Right atrium auricular region (tissue), 2 donors: ENCODE data around the gene ZNF497. TPM values are rescaled to one million over a fixed set of nuclear protein-coding genes. Genes with fewer than 3 reads are reported as not detected.

Source experiments
- DNase-seq: peaks from one replicate; pipeline ENCODE4 v3.0.0-alpha.2; 2019; ENCODE audit warnings: low spot score
- H3K27ac ChIP-seq, 2 donors: fragments of 200-600 bp; sonication (generic); 1 replicate in 1 of 2; 2 replicates in 1 of 2; pipeline ENCODE4 v1.5.1; 2016 to 2019
- H3K27me3 ChIP-seq, 2 donors: fragments of 200-600 bp; sonication (generic); one replicate each; pipeline versions ENCODE4 v1.5.1 to v1.6.0; 2017 to 2019
- H3K36me3 ChIP-seq: fragments of 200-600 bp; sonication (generic); one replicate; pipeline ENCODE4 v1.5.1; 2016
- H3K4me1 ChIP-seq, 2 donors: fragments of 200-600 bp; sonication (generic); one replicate each; pipeline versions ENCODE4 v1.5.1 to v1.6.0; 2017 to 2019
- H3K4me3 ChIP-seq, 2 donors: fragments of 200-600 bp; sonication (generic); 1 replicate in 1 of 2; 2 replicates in 1 of 2; pipeline ENCODE4 v1.5.1; 2017 to 2019; ENCODE audit warnings: mild to moderate bottlenecking in 1 of 2, moderate library complexity in 1 of 2
- H3K9me3 ChIP-seq, 2 donors: fragments of 200-600 bp; sonication (generic); one replicate each; pipeline ENCODE4 v1.5.1; 2019
- CTCF ChIP-seq, 2 donors: fragments of 200-600 bp; sonication (generic); IDR thresholded peaks; one replicate each; pipeline ENCODE4 v1.5.1; 2019; ENCODE audit warnings: antibody characterized with exemption in 2 of 2
- total RNA-seq, 2 donors: library from RNA; depleted of rRNA; stranded (reverse); fragments of >200 nt; gene quantifications; one replicate each; pipeline ENCODE4 v1.1.0, GENCODE V29; 2016

The ZNF497 gene
- total RNA-seq, 2 donors from 2014 or later: 0.39 to 0.56 TPM

GRCh38 chr19:58388175-58388526 is 25.6 kb upstream of the ZNF497 start:
- Histone ChIP-seq H3K36me3 (peaks cover 36% of the 10 kb centered on the region), H3K27ac (no peak overlapping the region), H3K9me3 (no peaks in the 10 kb centered on the region), H3K4me3 (peak overlapping the region in 1 of 2 donors; percentile 78), H3K4me1 (peaks cover 0 to 23% of the 10 kb centered on the region in 2 donors), H3K27me3 (no peaks in the 10 kb centered on the region)
- DNase-seq: no peak
- TF ChIP-seq CTCF (IDR thresholded peaks at IDR 0.05): no peak

- H3K9me3 ChIP-seq: no peaks in the 10 kb centered on the region
- H3K36me3 ChIP-seq: peaks cover 31% of the 10 kb centered on the region
- DNase-seq: no peak
- H3K4me3 ChIP-seq: peak overlapping the region; percentile 62 to 78
- H3K27me3 ChIP-seq: no peaks in the 10 kb centered on the region
- H3K27ac ChIP-seq: peak overlapping the region; percentile 97 to 99
- H3K4me1 ChIP-seq: peaks cover 0 to 23% of the 10 kb centered on the region in 2 donors
- no peak for TF ChIP-seq CTCF (IDR thresholded peaks at IDR 0.05)
Measured at GRCh38 chr19:58387338-58388174, 25.0 kb upstream of the ZNF497 start.

- peak within 1 kb of the TSS; percentile 97 to 99 for H3K27ac ChIP-seq
- H3K4me1 ChIP-seq: peaks cover 0 to 29% of the 10 kb centered on the region in 2 donors
- H3K4me3 ChIP-seq: peak within 1 kb of the TSS; percentile 62 to 78
- no peaks in the 10 kb centered on the region for H3K27me3 ChIP-seq
- TF ChIP-seq CTCF (IDR thresholded peaks at IDR 0.05): no peak
- no peaks in the 10 kb centered on the region for H3K9me3 ChIP-seq
- DNase-seq: peak; percentile 99
- peaks cover 31% of the 10 kb centered on the region for H3K36me3 ChIP-seq
Measured at GRCh38 chr19:58386576-58387337, 24.2 kb upstream of the ZNF497 start, which contains the start of gene RPS5. Gene RPS5, plus strand, starts transcription at chr19:58387269. Its CDS starts 869 bp downstream, at chr19:58388138.

GRCh38 chr19:58385891-58386575 is 23.5 kb upstream of the ZNF497 start:
- peaks cover 27% of the 10 kb centered on the region for H3K36me3 ChIP-seq
- H3K4me3 ChIP-seq: peak overlapping the region; percentile 62 to 78
- no peak for DNase-seq
- peaks cover 0 to 34% of the 10 kb centered on the region in 2 donors for H3K4me1 ChIP-seq
- peak overlapping the region; percentile 97 to 99 for H3K27ac ChIP-seq
- TF ChIP-seq CTCF (IDR thresholded peaks at IDR 0.05): no peak
- H3K27me3 ChIP-seq: no peaks in the 10 kb centered on the region
- no peaks in the 10 kb centered on the region for H3K9me3 ChIP-seq

GRCh38 chr19:58385313-58385890 is 22.9 kb upstream of the ZNF497 start:
- peak overlapping the region in 1 of 2 donors; percentile 78 for H3K4me3 ChIP-seq
- peaks cover 21% of the 10 kb centered on the region for H3K36me3 ChIP-seq
- H3K27ac ChIP-seq: peak overlapping the region; percentile 97 to 99
- TF ChIP-seq CTCF (IDR thresholded peaks at IDR 0.05): no peak
- no peak for DNase-seq
- H3K9me3 ChIP-seq: no peaks in the 10 kb centered on the region
- H3K4me1 ChIP-seq: peaks cover 0 to 34% of the 10 kb centered on the region in 2 donors
- no peaks in the 10 kb centered on the region for H3K27me3 ChIP-seq
